ENCODE data around the gene ARMC10.
"Not testable (repeated sequence)": the region's sequence is repeated elsewhere in the genome, so short reads cannot be mapped to it uniquely, and the experiment has no call there.

The ARMC10 gene

GRCh38 chr7:103129702-103130549 is 55.0 kb downstream of the ARMC10 start:
- no peak for DNase-seq

DNA sequence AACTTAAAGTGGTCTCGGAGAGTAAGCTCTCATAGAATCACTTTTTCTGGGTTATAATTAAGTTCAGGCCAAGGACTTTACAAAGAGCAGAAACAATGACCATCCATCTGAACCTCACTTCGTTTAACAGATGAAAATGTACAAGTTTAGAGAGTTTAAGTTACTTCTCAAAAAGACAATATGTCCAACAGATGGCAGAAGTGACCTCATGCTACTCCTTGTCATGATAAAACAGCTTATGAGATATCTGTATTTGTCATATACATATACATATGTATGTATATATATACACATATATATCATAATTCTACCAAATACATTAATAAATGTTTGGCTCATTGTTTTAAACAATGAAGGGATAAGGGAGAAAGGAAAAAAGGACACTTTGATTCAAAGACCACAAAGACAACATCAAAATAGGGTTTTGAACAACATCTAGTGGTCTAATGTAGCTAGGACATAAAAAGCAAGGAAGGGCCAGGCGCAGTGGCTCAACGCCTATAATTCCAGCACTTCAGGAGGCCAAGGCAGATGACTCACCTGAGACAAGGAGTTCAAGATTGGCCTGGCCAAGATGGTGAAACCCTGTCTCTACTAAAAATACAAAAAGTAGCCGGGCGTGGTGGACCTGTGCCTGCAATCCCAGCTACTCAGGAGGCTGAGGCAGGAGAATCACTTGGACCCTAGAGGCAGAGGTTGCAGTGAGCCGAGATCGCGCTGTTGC is 56.1 kb downstream of the ARMC10 start:
- no peak for DNase-seq

- DNase-seq = no peak
Measured at GRCh38 chr7:103132995-103133688, 58.2 kb downstream of the ARMC10 start.

- DNase-seq = no peak
Measured at GRCh38 chr7:103134836-103135554, 60.1 kb downstream of the ARMC10 start.

DNA sequence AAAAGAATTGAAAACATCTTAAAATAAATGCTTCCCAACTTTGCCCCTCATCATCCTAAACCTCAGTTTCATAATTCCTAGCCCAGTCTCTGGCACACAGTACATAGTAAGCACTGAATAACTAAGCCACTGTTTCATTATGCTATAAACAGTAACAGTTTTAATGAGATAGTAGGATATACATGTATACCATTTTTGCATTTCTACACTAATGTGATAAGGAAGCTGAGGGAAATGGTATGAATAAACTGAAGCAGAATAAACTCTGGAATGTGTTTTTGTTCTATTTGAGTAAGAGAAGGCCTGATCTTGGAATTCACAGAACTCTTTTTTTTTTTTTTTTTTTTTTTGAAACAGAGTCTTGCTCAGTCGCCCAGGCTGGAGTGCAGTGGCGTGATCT is 65.1 kb downstream of the ARMC10 start:
- DNase-seq = no peak

GRCh38 chr7:103140685-103141084 is 65.7 kb downstream of the ARMC10 start:
- DNase-seq = no peak

GRCh38 chr7:103141753-103142404 is 66.9 kb downstream of the ARMC10 start:
- DNase-seq = no peak

DNA sequence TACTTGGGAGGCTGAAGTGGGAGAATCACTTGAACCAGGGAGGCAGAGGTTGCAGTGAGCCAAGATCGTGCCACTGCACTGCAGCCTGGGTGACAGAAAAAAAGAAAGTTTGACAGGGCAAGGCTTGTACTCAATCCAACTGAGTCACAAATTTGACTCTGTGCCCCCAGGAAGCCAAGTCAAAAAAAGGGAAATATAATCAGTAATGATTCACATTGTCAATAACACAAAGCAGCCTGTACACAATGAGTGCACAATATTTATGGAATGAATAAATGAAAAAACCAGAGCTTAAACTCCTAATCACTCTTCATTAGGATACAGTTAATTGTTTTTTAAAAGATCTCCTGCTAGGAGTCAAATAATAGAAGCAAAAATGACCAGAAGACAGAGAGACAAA is 67.6 kb downstream of the ARMC10 start:
- DNase-seq = no peak

GRCh38 chr7:103143868-103144267 is 68.9 kb downstream of the ARMC10 start:
- no peak for DNase-seq

- not testable (repeated sequence) for DNase-seq
Measured at GRCh38 chr7:103144754-103145153, 69.8 kb downstream of the ARMC10 start.

DNA sequence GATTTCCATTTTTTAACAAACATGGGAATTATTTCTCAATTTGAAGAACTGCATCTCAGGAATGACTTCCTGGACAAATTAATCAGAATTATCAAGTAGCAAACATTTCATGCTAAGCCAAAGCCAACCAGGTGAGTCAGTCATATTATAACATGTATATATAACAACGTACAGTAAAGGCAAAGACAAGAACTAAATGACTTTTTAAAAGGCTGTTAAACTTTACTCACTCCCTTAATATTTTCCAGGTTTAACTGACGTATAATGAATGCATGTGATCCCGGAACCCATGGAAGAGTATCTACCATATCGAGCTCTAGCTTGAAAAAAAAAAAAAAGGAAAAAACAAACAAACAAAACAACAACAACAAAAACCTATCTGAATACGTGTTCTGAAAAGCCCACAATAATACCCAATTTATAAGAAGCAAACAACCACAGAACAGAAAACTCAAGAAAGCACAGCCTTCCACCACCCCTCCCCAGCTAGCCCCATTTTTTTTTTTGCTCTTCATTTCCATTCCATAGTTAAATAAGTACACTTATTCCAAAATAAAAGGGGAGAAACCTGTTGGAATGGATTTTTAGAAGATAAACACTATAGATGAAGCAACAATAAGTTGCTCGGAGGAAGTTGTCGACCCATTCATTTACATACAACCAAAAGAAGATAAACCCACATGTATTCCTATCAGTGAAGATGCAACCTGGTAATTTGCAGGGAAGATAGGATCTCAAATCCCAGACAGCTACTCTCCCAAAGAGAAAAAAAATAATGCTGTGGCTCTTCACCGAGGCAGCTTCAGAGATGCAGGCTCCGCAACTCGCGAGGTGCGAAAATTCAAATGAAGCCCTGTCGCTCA is 73.4 kb downstream of the ARMC10 start:
- no peak for DNase-seq

All from NCI-H1048 (cell line).